Stimulated activated CD8-positive, alpha-beta memory T cell treated with anti-CD3 and anti-CD28 coated beads, Interleukin-4, amount 100 ng/mL, for 24 hours (primary cell): ENCODE data around the gene ACOT11.

Experiments
- DNase-seq: peaks from one replicate; pipeline ENCODE4 v3.0.0-alpha.2; 2020; ENCODE audit warnings: low read depth

The ACOT11 gene

DNA sequence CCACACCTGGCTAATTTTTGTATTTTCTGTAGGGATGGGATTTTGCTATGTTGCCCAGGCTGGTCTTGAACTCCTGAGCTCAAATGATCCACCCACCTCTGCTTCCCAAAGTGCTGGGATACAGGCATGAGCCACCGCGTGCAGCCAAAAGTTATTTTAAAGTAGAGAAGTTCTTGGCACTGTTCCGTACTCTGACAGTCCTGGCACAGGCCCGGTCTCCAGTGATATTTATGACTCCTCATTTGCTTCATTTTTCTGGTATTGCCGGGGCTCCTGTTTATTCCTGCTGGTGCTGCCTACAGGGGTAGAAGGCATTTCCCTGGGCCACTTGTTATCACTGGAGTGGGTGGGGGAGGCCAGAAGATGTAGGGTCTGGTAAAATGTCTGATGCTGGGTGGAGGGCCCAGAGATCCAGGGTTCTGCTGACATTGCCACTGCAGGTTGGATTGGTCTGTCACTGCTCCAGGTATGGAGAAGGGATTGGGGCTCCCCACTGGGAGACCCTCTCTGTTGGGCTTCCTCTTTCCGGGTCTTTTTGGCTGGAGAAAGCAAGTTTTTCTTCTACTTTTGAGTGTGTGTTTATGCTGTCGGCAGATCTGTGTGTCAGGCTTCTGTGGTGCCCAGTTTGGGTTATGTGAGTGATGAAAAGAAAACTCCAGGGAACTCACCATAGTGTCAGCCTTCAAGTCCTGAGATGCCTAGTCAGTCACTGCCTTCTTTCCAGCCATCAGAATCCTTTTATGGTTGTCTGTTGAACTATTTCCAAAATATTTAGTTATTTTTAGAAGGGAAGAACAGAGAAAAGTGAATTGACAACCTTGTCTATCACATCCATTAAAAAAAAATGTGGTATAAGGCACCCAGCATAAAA lies 98.0 kb downstream of the ACOT11 start:
- no peak for DNase-seq

DNA sequence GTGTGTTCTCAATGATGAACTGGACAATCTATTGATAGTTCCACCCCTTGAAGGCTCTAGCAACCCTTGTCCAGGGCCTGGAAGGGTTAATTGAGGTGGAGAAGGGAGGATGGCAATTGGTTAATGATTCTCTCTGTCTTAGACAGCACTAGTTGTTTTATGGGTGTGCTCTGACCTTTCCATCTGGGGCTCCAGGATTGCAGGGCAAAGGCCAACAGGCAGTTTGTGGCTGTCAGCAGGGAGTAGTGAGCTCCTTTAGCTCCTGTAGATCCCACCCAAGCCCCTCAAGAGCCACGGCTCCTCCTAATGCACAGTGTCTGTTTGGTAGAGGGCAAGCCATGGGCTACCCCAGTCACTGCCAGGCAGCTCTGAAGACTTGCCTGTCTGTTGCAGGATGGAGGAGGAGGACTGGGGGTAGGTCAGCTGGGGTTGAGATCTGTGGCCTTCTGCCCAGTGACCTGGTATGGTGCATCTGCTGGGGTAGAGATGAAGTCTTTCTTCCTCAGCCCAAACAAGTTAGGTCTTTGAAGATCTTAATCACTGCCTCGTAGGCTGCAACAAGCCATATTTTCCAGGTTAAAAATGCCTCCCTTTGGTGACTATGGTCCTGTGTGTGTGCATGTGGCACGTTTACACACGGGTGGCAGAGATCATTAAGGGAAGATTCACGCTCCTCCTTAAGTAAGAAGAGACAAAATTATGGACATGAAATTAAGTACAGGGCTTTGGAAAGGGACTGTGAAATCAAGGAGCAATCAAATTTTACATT lies 101.3 kb downstream of the ACOT11 start:
- DNase-seq: no peak

- no peak for DNase-seq
These were observed 101.9 kb downstream of the ACOT11 start for GRCh38 chr1:54649921-54650320.

- no peak for DNase-seq
These were observed 102.4 kb downstream of the ACOT11 start for GRCh38 chr1:54650417-54650816.

- DNase-seq: no peak
These were observed 103.6 kb downstream of the ACOT11 start for GRCh38 chr1:54651608-54652007.

DNA sequence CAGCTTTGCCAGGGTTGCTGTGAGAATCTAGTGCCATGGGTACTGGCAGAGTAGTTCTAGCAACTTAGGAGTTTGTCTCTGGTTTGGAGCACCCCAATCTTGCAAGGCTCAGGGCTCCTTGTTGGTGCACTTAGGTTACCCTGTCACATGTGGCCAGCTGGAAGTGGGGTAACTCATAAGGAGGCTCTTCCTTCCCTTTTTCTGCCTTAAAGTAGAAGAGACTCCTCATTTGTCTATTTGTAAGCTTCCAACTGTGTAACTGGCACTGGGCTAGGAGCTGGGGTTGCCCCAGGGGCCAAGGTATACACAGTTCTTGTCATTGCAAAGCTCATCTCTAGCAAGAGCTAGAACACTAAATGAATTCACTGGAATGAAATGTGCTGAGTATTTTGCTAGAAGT lies 104.1 kb downstream of the ACOT11 start:
- no peak for DNase-seq

GRCh38 chr1:54653036-54653435 lies 105.0 kb downstream of the ACOT11 start:
- DNase-seq: no peak

GRCh38 chr1:54658164-54658913 lies 110.3 kb downstream of the ACOT11 start:
- DNase-seq: no peak
